Stomach (tissue), 9 donors: Measurements from ENCODE around the gene GSG1L. TPM values are rescaled to one million over a fixed set of nuclear protein-coding genes. Genes with fewer than 3 reads are reported as not detected.

Experiments used
- DNase-seq, 2 donors: peaks; one replicate each; pipeline versions ENCODE4 v3.0.0 to v3.0.0-alpha.2; 2013 to 2019
- H3K27ac ChIP-seq, 5 donors: fragments of 200-600 bp in 4 of 5; sonication (generic) in 4 of 5; one replicate each; pipeline ENCODE4 v1.5.1; 2013 to 2019; ENCODE audit warnings: mild to moderate bottlenecking in 1 of 5, moderate library complexity in 1 of 5
- H3K27me3 ChIP-seq, 3 donors: fragments of 200-600 bp; sonication (generic); one replicate each; pipeline ENCODE4 v1.5.1; 2017 to 2019; ENCODE audit warnings: mixed run types in 1 of 3
- H3K36me3 ChIP-seq, 4 donors: fragments of 200-600 bp; sonication (generic); 1 replicate in 3 of 4; 2 replicates in 1 of 4; pipeline ENCODE4 v1.5.1; 2016 to 2019
- H3K4me1 ChIP-seq, 4 donors: fragments of 200-600 bp; sonication (generic); one replicate each; pipeline ENCODE4 v1.5.1; 2016 to 2019
- H3K4me3 ChIP-seq, 4 donors: fragments of 200-600 bp; sonication (generic) in 3 of 4; one replicate each; pipeline ENCODE4 v1.5.1; 2016 to 2019; ENCODE audit warnings: mild to moderate bottlenecking in 1 of 4
- H3K9me3 ChIP-seq, 4 donors: fragments of 200-600 bp; sonication (generic); one replicate each; pipeline ENCODE4 v1.5.1; 2016 to 2019
- EP300 ChIP-seq: sonication (generic); formaldehyde crosslinking; IDR thresholded peaks from one replicate; pipeline ENCODE4 v1.6.1; 2017; ENCODE audit warnings: antibody characterized with exemption
- POLR2A ChIP-seq, 4 donors: fragments of 450-650 bp; IDR thresholded peaks; one replicate each; pipeline ENCODE4 v1.6.1; 2016; ENCODE audit warnings: antibody characterized with exemption in 4 of 4, control low read depth in 2 of 4, mild to moderate bottlenecking in 1 of 4, moderate library complexity in 1 of 4
- POLR2AphosphoS5 ChIP-seq, 3 donors: sonication (generic); formaldehyde crosslinking; IDR thresholded peaks; one replicate each; pipeline ENCODE4 v1.6.1; 2016; ENCODE audit warnings: antibody characterized with exemption in 3 of 3
- WGBS, 5 donors: extraction: QIAGEN DNeasy Blood & Tissue Kit in 3 of 5; methylation state at CpG; one replicate each; pipeline versions ENCODE4 v1.1.5 to v1.1.7; 2013 to 2018; 5-methylcytosine and 5-hydroxymethylcytosine counted together
- intact Hi-C: fragments of 100-400 bp; cut with DNase I; formaldehyde crosslinking; loops from one replicate; pipeline ENCODE4 v1.15.1; 2023; ENCODE audit warnings: low total_unique reads
- polyA plus RNA-seq, 3 donors: library from polyadenylated mRNA; stranded (reverse); fragments of 200-250 nt; gene quantifications; one replicate each; pipeline ENCODE4 v1.2.3, GENCODE V29; 2013
- total RNA-seq, 5 donors: library from RNA; depleted of rRNA; stranded (reverse); fragments of >200 nt; gene quantifications; one replicate each; pipeline versions ENCODE4 v1.1.0 to v1.2.3, GENCODE V29; 2014 to 2016
- TF ChIP-seq, protein P1 (sequence below), 7 experiments: fragments of 450-650 bp in 4 of 7; fragments of 200-600 bp in 3 of 7; sonication (generic) in 3 of 7; IDR thresholded peaks; one replicate each; pipeline ENCODE4 v1.5.1; 2016 to 2019; ENCODE audit warnings: antibody characterized with exemption in 7 of 7, control low read depth in 2 of 7, mild to moderate bottlenecking in 1 of 7
- donor health status: healthy with polysubstance abuse.
- donor health status: Bipolar disorder and iron deficiency.
- donor health status: healthy.

Gene GSG1L
- total and polyA plus RNA-seq, 8 donors = 0.06 TPM; not detected in 7

DNA sequence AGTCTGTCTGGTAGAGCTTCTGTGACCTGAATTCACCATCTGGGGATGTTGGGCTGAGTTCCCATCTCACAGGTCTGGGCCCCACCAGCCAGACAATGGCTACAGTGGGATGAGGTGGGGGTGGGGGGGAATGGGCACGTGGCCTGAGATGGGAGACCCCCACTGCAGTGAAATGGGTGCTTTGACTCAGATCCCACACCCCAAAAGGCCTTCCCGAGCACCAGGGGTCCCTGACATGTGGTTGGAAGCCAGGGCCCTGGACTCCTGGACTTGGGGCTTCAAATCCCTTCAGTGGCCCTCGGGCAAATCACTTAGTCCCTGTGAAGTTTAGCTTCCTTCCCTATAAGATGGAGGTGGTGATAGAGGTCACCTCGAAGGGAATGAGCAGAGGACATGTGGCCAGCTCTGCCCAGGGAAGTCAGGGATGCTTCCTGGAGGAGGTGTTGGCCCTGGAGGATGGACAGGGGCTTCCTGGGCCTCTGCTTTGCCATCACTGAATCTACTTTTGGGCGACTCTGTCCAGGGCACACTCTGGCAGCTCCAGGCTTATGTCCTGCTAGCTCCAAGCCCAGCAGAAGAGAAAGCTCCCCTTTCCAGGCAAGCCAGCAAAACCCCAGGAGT, 295.4 kb downstream of the GSG1L start:
- peaks cover 29 to 100% (median 99%) of the 10 kb centered on the region in 4 donors for H3K36me3 ChIP-seq
- H3K4me1 ChIP-seq = no peaks in the 10 kb centered on the region
- peaks cover 0 to 11% (median 7%) of the 10 kb centered on the region in 4 donors for H3K9me3 ChIP-seq
- no peak for DNase-seq
- intact Hi-C loops = no loop called here
- no peak overlapping the region for H3K27ac ChIP-seq
- TF ChIP-seq POLR2A (IDR thresholded peaks at IDR 0.05) (no peak), POLR2AphosphoS5 (IDR thresholded peaks at IDR 0.05) (no peak), EP300 (no peak)
- TF ChIP-seq, protein P1, sequence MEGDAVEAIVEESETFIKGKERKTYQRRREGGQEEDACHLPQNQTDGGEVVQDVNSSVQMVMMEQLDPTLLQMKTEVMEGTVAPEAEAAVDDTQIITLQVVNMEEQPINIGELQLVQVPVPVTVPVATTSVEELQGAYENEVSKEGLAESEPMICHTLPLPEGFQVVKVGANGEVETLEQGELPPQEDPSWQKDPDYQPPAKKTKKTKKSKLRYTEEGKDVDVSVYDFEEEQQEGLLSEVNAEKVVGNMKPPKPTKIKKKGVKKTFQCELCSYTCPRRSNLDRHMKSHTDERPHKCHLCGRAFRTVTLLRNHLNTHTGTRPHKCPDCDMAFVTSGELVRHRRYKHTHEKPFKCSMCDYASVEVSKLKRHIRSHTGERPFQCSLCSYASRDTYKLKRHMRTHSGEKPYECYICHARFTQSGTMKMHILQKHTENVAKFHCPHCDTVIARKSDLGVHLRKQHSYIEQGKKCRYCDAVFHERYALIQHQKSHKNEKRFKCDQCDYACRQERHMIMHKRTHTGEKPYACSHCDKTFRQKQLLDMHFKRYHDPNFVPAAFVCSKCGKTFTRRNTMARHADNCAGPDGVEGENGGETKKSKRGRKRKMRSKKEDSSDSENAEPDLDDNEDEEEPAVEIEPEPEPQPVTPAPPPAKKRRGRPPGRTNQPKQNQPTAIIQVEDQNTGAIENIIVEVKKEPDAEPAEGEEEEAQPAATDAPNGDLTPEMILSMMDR (IDR thresholded peaks at IDR 0.05) = no peak
- no peak overlapping the region for H3K4me3 ChIP-seq
- H3K27me3 ChIP-seq = no peaks in the 10 kb centered on the region
- WGBS, 5 donors = 87 to 97% (median 90%) methylated on average over 4 to 5 of the region's 5 CpGs

DNA sequence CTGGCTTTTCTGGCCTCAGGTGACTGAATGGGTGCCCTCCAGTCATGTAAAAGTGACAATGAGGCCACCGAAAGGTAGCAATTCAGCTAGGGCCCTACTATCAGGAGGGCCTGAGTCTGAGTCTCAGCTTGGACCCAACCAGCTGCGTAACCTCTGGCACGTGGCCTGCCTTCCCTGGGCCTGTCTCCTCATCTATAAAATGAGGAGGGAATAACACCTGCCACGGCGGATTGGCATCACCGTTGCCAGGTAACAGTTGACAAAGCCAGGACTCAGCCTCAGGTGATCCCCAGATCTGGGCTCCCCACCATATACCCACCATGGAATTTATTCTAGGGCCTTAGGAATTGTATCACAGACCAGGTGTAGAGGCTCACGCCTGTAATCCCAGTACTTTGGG, 296.4 kb downstream of the GSG1L start:
- peaks cover 0 to 11% (median 7%) of the 10 kb centered on the region in 4 donors for H3K9me3 ChIP-seq
- intact Hi-C loops = no loop called here
- no peak for DNase-seq
- H3K27me3 ChIP-seq = no peaks in the 10 kb centered on the region
- H3K4me1 ChIP-seq = no peaks in the 10 kb centered on the region
- TF ChIP-seq POLR2AphosphoS5 (IDR thresholded peaks at IDR 0.05) = no peak
- TF ChIP-seq, protein P1 (IDR thresholded peaks at IDR 0.05) = no peak
- TF ChIP-seq POLR2A (IDR thresholded peaks at IDR 0.05) = no peak
- no peak for TF ChIP-seq EP300
- H3K4me3 ChIP-seq = no peak overlapping the region
- WGBS, 5 donors = 95% methylated on average over 6 to 7 of the region's 7 CpGs
- peaks cover 32 to 100% (median 99%) of the 10 kb centered on the region in 4 donors for H3K36me3 ChIP-seq
- no peak overlapping the region for H3K27ac ChIP-seq

DNA sequence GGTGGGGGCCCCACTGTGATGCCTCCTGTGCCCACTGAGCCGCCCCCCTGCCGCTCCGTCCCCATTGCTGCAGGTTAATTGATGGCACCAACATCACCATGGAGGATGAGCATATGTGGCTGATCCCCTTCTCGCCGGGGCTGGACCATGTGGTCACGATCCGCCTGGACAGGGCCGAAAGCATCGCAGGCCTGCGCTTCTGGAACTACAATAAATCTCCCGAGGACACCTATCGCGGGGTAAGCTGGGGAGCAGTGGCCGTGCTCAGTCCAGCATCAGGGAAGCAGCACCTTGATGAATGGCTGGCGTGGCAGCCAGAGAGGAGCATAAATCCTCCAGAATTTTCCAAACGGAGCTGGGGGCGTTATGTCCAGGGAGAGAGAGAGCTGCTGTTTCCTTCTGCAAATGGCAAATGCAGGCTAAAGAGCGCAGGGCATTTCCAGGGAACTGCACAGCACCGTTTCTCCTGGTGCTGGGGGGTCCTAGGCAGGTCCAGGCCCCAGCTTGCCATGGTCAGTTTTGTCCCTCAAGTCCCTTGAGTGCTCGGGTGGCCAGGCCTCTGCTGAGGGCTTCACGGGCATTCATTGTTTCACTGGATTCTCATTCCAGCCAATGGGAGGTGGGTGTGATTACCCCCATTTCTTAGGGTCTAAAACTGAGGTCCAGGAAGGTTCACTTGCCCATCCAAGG, 297.1 kb downstream of the GSG1L start:
- intact Hi-C loops = no loop called here
- Histone ChIP-seq H3K36me3 (peaks cover 32 to 100% (median 99%) of the 10 kb centered on the region in 4 donors), H3K4me1 (no peaks in the 10 kb centered on the region), H3K27me3 (no peaks in the 10 kb centered on the region), H3K4me3 (no peak overlapping the region), H3K9me3 (peaks cover 0 to 11% (median 7%) of the 10 kb centered on the region in 4 donors), H3K27ac (no peak overlapping the region)
- 96 to 97% (median 97%) methylated on average over 17 to 21 of the region's 21 CpGs for WGBS, 5 donors
- DNase-seq = no peak
- TF ChIP-seq POLR2AphosphoS5 (IDR thresholded peaks at IDR 0.05) = no peak
- no peak for TF ChIP-seq POLR2A (IDR thresholded peaks at IDR 0.05)
- TF ChIP-seq EP300 = no peak
- TF ChIP-seq, protein P1 (IDR thresholded peaks at IDR 0.05) = no peak

DNA sequence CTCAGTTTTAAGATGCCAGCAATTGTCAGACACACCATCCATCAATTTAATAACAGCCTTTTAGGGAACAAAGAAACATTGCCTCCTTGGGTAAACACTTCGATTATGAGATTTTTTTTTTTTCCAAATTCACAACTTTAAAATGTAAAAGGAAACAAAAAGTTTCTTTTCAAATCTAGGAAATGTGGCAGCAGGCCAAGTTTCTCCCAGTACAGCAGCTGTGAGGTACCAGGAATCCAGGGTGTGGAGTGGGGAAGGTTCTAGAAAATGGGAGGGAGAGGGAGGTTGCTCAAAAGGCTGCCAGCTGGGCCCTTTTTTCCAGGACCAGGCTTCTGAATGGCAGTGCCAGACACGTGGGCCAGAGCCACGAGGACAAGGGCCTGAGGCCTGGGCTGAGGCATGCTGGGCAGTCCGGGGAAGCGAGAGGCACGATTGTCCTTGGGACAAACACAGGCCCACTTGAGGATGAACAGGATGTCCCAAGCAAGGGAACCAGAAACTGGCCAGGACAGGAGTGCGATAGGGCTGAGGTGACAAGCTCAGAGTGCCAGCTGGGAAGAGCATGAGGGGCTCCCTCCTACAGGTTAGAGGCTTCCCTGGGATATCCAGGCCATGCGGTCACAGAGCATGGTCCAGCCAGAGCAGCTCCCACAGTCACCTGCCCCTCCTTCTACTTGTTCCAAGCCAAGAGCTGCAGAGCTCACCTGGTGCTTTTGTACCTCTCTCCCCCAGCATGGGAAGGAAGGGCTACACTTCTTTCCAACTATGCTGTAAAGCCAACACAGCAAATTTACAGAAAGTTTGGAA, 298.4 kb downstream of the GSG1L start:
- Histone ChIP-seq H3K36me3 (peaks cover 28 to 96% (median 92%) of the 10 kb centered on the region in 4 donors), H3K9me3 (peaks cover 0 to 11% (median 7%) of the 10 kb centered on the region in 4 donors), H3K4me3 (no peak overlapping the region), H3K4me1 (no peaks in the 10 kb centered on the region), H3K27ac (no peak overlapping the region), H3K27me3 (no peaks in the 10 kb centered on the region)
- no peak for TF ChIP-seq EP300
- TF ChIP-seq, protein P1 (IDR thresholded peaks at IDR 0.05) = no peak
- TF ChIP-seq POLR2AphosphoS5 (IDR thresholded peaks at IDR 0.05) = no peak
- no peak for TF ChIP-seq POLR2A (IDR thresholded peaks at IDR 0.05)
- DNase-seq = no peak
- WGBS, 5 donors = 85 to 94% (median 91%) methylated on average over 8 of the region's 8 CpGs
- intact Hi-C loops = no loop called here
